Activated naive CD4-positive, alpha-beta T cell treated with anti-CD3 and anti-CD28 coated beads, Interleukin-2, amount 10 ng/mL, durations not matched to agents 7 days and 5 days (primary cell): ENCODE results near the gene KCND3.

Source experiments
- CTCF ChIA-PET: fragments of 350-600 bp; sonication (Branson Sonifier 250); formaldehyde crosslinking; loops from one replicate; lab custom pipeline; 2021; ENCODE audit warnings: antibody characterized with exemption; lab: Charles Lee
- DNase-seq: peaks from one replicate; pipeline ENCODE4 v3.0.0-alpha.2; 2020
- H3K27ac Mint-ChIP-seq: one replicate; pipeline ENCODE4 v1.8.0; 2021; ENCODE audit warnings: mild to moderate bottlenecking, moderate library complexity, mixed read lengths
- H3K27me3 Mint-ChIP-seq: one replicate; pipeline ENCODE4 v1.8.0; 2021; ENCODE audit warnings: mild to moderate bottlenecking, mixed read lengths
- H3K36me3 Mint-ChIP-seq: one replicate; pipeline ENCODE4 v1.8.0; 2021; ENCODE audit warnings: mixed read lengths
- H3K4me1 Mint-ChIP-seq: one replicate; pipeline ENCODE4 v1.8.0; 2021; ENCODE audit warnings: mixed read lengths
- H3K4me3 Mint-ChIP-seq: one replicate; pipeline ENCODE4 v1.8.0; 2021; ENCODE audit warnings: mild to moderate bottlenecking, moderate library complexity, mixed read lengths
- H3K9me3 Mint-ChIP-seq: one replicate; pipeline ENCODE4 v1.8.0; 2021; ENCODE audit warnings: mixed read lengths

The KCND3 gene

GRCh38 chr1:111856411-111857185, 132.9 kb downstream of the KCND3 start:
- H3K4me3 Mint-ChIP-seq = no peak overlapping the region
- H3K27ac Mint-ChIP-seq = no peak overlapping the region
- peaks cover 11% of the 10 kb centered on the region for H3K27me3 Mint-ChIP-seq
- DNase-seq = no peak
- no peaks in the 10 kb centered on the region for H3K36me3 Mint-ChIP-seq
- H3K4me1 Mint-ChIP-seq = no peaks in the 10 kb centered on the region
- CTCF ChIA-PET = no interaction called here
- H3K9me3 Mint-ChIP-seq = no peaks in the 10 kb centered on the region

GRCh38 chr1:111855260-111855659, 134.2 kb downstream of the KCND3 start:
- Mint-ChIP-seq H3K27me3 (no peaks in the 10 kb centered on the region), H3K9me3 (no peaks in the 10 kb centered on the region), H3K36me3 (no peaks in the 10 kb centered on the region), H3K4me1 (no peaks in the 10 kb centered on the region), H3K4me3 (no peak overlapping the region), H3K27ac (no peak overlapping the region)
- CTCF ChIA-PET = no interaction called here
- no peak for DNase-seq

- Mint-ChIP-seq H3K4me1 (no peaks in the 10 kb centered on the region), H3K36me3 (no peaks in the 10 kb centered on the region), H3K9me3 (no peaks in the 10 kb centered on the region), H3K4me3 (no peak overlapping the region), H3K27ac (no peak overlapping the region), H3K27me3 (no peaks in the 10 kb centered on the region)
- no peak for DNase-seq
- CTCF ChIA-PET = no interaction called here
Observed at GRCh38 chr1:111852261-111852721, 137.2 kb downstream of the KCND3 start.

- H3K4me1 Mint-ChIP-seq = no peaks in the 10 kb centered on the region
- CTCF ChIA-PET = no interaction called here
- DNase-seq = no peak
- H3K36me3 Mint-ChIP-seq = no peaks in the 10 kb centered on the region
- H3K9me3 Mint-ChIP-seq = no peaks in the 10 kb centered on the region
- H3K4me3 Mint-ChIP-seq = no peak overlapping the region
- no peak overlapping the region for H3K27ac Mint-ChIP-seq
- H3K27me3 Mint-ChIP-seq = no peaks in the 10 kb centered on the region
Observed at GRCh38 chr1:111851552-111851951, 137.9 kb downstream of the KCND3 start.

- Mint-ChIP-seq H3K9me3 (no peaks in the 10 kb centered on the region), H3K36me3 (no peaks in the 10 kb centered on the region), H3K4me3 (no peak overlapping the region), H3K4me1 (no peaks in the 10 kb centered on the region), H3K27ac (no peak overlapping the region), H3K27me3 (peaks cover 2% of the 10 kb centered on the region)
- no peak for DNase-seq
- CTCF ChIA-PET = no interaction called here
Observed at GRCh38 chr1:111850109-111850508, 139.4 kb downstream of the KCND3 start.

- CTCF ChIA-PET = interaction anchor here (0.5 kb wide), 1 partner anchor 488 kb away, joined by 3 read pairs; no protein-coding TSS in a partner anchor
- H3K4me1 Mint-ChIP-seq = no peaks in the 10 kb centered on the region
Observed at GRCh38 chr1:111848852-111849545, 140.5 kb downstream of the KCND3 start.

GRCh38 chr1:111847466-111847865, 142.0 kb downstream of the KCND3 start:
- H3K9me3 Mint-ChIP-seq = no peaks in the 10 kb centered on the region
- DNase-seq = no peak
- H3K4me3 Mint-ChIP-seq = no peak overlapping the region
- peaks cover 11% of the 10 kb centered on the region for H3K27me3 Mint-ChIP-seq
- H3K4me1 Mint-ChIP-seq = no peaks in the 10 kb centered on the region
- CTCF ChIA-PET = no interaction called here
- H3K36me3 Mint-ChIP-seq = no peaks in the 10 kb centered on the region
- no peak overlapping the region for H3K27ac Mint-ChIP-seq

More at GRCh38 chr1:111848852-111849545, 140.5 kb downstream of the KCND3 start:
- no peak for DNase-seq
- H3K27me3 Mint-ChIP-seq = peaks cover 11% of the 10 kb centered on the region
- H3K27ac Mint-ChIP-seq = no peak overlapping the region
- no peaks in the 10 kb centered on the region for H3K9me3 Mint-ChIP-seq
- no peaks in the 10 kb centered on the region for H3K36me3 Mint-ChIP-seq
- no peak overlapping the region for H3K4me3 Mint-ChIP-seq

GRCh38 chr1:111846842-111847241, 142.6 kb downstream of the KCND3 start:
- Mint-ChIP-seq H3K27me3 (peaks cover 15% of the 10 kb centered on the region), H3K4me1 (no peaks in the 10 kb centered on the region), H3K9me3 (no peaks in the 10 kb centered on the region), H3K4me3 (no peak overlapping the region), H3K36me3 (no peaks in the 10 kb centered on the region), H3K27ac (no peak overlapping the region)
- CTCF ChIA-PET = no interaction called here
- DNase-seq = no peak

GRCh38 chr1:111843177-111843576, 146.3 kb downstream of the KCND3 start:
- H3K4me3 Mint-ChIP-seq = no peak overlapping the region
- peaks cover 15% of the 10 kb centered on the region for H3K27me3 Mint-ChIP-seq
- H3K9me3 Mint-ChIP-seq = no peaks in the 10 kb centered on the region
- no peak overlapping the region for H3K27ac Mint-ChIP-seq
- CTCF ChIA-PET = interaction anchor here (1.3 kb wide), 1 partner anchor 9 kb away, joined by 5 read pairs; no protein-coding TSS in a partner anchor
- no peak for DNase-seq
- no peaks in the 10 kb centered on the region for H3K4me1 Mint-ChIP-seq
- no peaks in the 10 kb centered on the region for H3K36me3 Mint-ChIP-seq

GRCh38 chr1:111842411-111842810, 147.1 kb downstream of the KCND3 start:
- H3K27me3 Mint-ChIP-seq = peaks cover 15% of the 10 kb centered on the region

GRCh38 chr1:111841746-111842145, 147.7 kb downstream of the KCND3 start:
- H3K4me1 Mint-ChIP-seq = no peaks in the 10 kb centered on the region
- no peak overlapping the region for H3K27ac Mint-ChIP-seq
- no peaks in the 10 kb centered on the region for H3K36me3 Mint-ChIP-seq
- CTCF ChIA-PET = no interaction called here
- H3K27me3 Mint-ChIP-seq = peaks cover 15% of the 10 kb centered on the region
- H3K9me3 Mint-ChIP-seq = no peaks in the 10 kb centered on the region
- H3K4me3 Mint-ChIP-seq = no peak overlapping the region
- no peak for DNase-seq

More at GRCh38 chr1:111842411-111842810, 147.1 kb downstream of the KCND3 start:
- no peak overlapping the region for H3K4me3 Mint-ChIP-seq
- CTCF ChIA-PET = interaction anchor here (1.3 kb wide), 1 partner anchor 9 kb away, joined by 5 read pairs; no protein-coding TSS in a partner anchor
- H3K27ac Mint-ChIP-seq = no peak overlapping the region
- H3K36me3 Mint-ChIP-seq = no peaks in the 10 kb centered on the region
- no peaks in the 10 kb centered on the region for H3K4me1 Mint-ChIP-seq
- no peak for DNase-seq
- H3K9me3 Mint-ChIP-seq = no peaks in the 10 kb centered on the region

- CTCF ChIA-PET = no interaction called here
- no peak overlapping the region for H3K4me3 Mint-ChIP-seq
- H3K27ac Mint-ChIP-seq = no peak overlapping the region
- peaks cover 15% of the 10 kb centered on the region for H3K27me3 Mint-ChIP-seq
- no peaks in the 10 kb centered on the region for H3K36me3 Mint-ChIP-seq
- H3K9me3 Mint-ChIP-seq = no peaks in the 10 kb centered on the region
- no peak for DNase-seq
- H3K4me1 Mint-ChIP-seq = no peaks in the 10 kb centered on the region
Observed at GRCh38 chr1:111841189-111841588, 148.3 kb downstream of the KCND3 start.

GRCh38 chr1:111837393-111837792, 152.1 kb downstream of the KCND3 start:
- no peak overlapping the region for H3K4me3 Mint-ChIP-seq
- DNase-seq = no peak
- H3K9me3 Mint-ChIP-seq = no peaks in the 10 kb centered on the region
- H3K27me3 Mint-ChIP-seq = peaks cover 9% of the 10 kb centered on the region
- no peak overlapping the region for H3K27ac Mint-ChIP-seq
- CTCF ChIA-PET = no interaction called here
- H3K4me1 Mint-ChIP-seq = no peaks in the 10 kb centered on the region
- H3K36me3 Mint-ChIP-seq = no peaks in the 10 kb centered on the region

GRCh38 chr1:111836111-111836510, 153.4 kb downstream of the KCND3 start:
- no peak for DNase-seq
- Mint-ChIP-seq H3K27me3 (peaks cover 9% of the 10 kb centered on the region), H3K4me1 (no peaks in the 10 kb centered on the region), H3K36me3 (no peaks in the 10 kb centered on the region), H3K9me3 (no peaks in the 10 kb centered on the region), H3K27ac (no peak overlapping the region), H3K4me3 (no peak overlapping the region)
- CTCF ChIA-PET = no interaction called here

GRCh38 chr1:111835514-111835913, 154.0 kb downstream of the KCND3 start:
- H3K27me3 Mint-ChIP-seq = peaks cover 9% of the 10 kb centered on the region
- H3K27ac Mint-ChIP-seq = no peak overlapping the region
- CTCF ChIA-PET = no interaction called here
- no peaks in the 10 kb centered on the region for H3K36me3 Mint-ChIP-seq
- no peak overlapping the region for H3K4me3 Mint-ChIP-seq
- DNase-seq = no peak
- H3K9me3 Mint-ChIP-seq = no peaks in the 10 kb centered on the region
- no peaks in the 10 kb centered on the region for H3K4me1 Mint-ChIP-seq
